GM19351 (cell line): ENCODE measurements around the gene DENND6A.

Experiments used
- ATAC-seq: cut with Tn5 transposase; IDR thresholded peaks from one replicate; pipeline ENCODE4 v1.9.1; 2021; ENCODE audit warnings: mild to moderate bottlenecking, moderate library complexity; ENCODE audit not compliant: unreplicated experiment

Gene DENND6A

GRCh38 chr3:57582474-57583168, 110.3 kb downstream of the DENND6A start:
- ATAC-seq: no peak

GRCh38 chr3:57577801-57578200, 115.1 kb downstream of the DENND6A start:
- ATAC-seq: no peak

GRCh38 chr3:57575966-57576626, 116.8 kb downstream of the DENND6A start:
- no peak for ATAC-seq
